CD8-positive, alpha-beta memory T cell (primary cell): ENCODE measurements around the gene ATP11B. TPM values are rescaled to one million over a fixed set of nuclear protein-coding genes. Genes with fewer than 3 reads are reported as not detected.
"Not testable (repeated sequence)": the region's sequence is repeated elsewhere in the genome, so short reads cannot be mapped to it uniquely, and the experiment has no call there.

Source experiments
- CTCF ChIA-PET: fragments of 350-600 bp; sonication (Branson Sonifier 250); formaldehyde crosslinking; loops from one replicate; lab custom pipeline; 2021; ENCODE audit warnings: antibody characterized with exemption; lab: Charles Lee
- POLR2A ChIA-PET: fragments of 350-600 bp; sonication (Branson Sonifier 250); formaldehyde crosslinking; loops from one replicate; lab custom pipeline; 2021; ENCODE audit warnings: antibody characterized with exemption; lab: Charles Lee
- DNase-seq, 5 donors: peaks; one replicate each; pipeline versions ENCODE4 v3.0.0 to v3.0.0-alpha.2; 2020 to 2022; ENCODE audit warnings: mixed read lengths in 1 of 5
- H3K27ac ChIP-seq: one replicate; pipeline ENCODE4 v1.7.0; 2013; ENCODE audit warnings: low read depth, mild to moderate bottlenecking, low read length, moderate library complexity
- H3K27me3 ChIP-seq: 2 replicates; pipeline ENCODE4 v1.7.0; 2013; ENCODE audit warnings: low read length, mild to moderate bottlenecking; ENCODE audit not compliant: insufficient read depth, poor library complexity, severe bottlenecking
- H3K36me3 ChIP-seq: 2 replicates; pipeline ENCODE4 v1.7.0; 2013; ENCODE audit warnings: mild to moderate bottlenecking, low read length, moderate library complexity; ENCODE audit not compliant: insufficient read depth
- H3K4me1 ChIP-seq: 2 replicates; pipeline ENCODE4 v1.7.0; 2013; ENCODE audit warnings: mild to moderate bottlenecking, low read length, moderate library complexity; ENCODE audit not compliant: insufficient read depth
- H3K4me3 ChIP-seq: 2 replicates; pipeline ENCODE4 v1.7.0; 2013; ENCODE audit warnings: mild to moderate bottlenecking, low read length
- H3K9me3 ChIP-seq: 2 replicates; pipeline ENCODE4 v1.7.0; 2013; ENCODE audit warnings: mild to moderate bottlenecking, low read length
- H3K27ac Mint-ChIP-seq, 8 donors: one replicate each; pipeline ENCODE4 v1.8.0; 2020 to 2021; ENCODE audit warnings: mixed read lengths in 8 of 8, mild to moderate bottlenecking in 6 of 8, inconsistent platforms in 3 of 8, moderate library complexity in 3 of 8
- H3K27me3 Mint-ChIP-seq, 2 donors: one replicate each; pipeline ENCODE4 v1.8.0; 2020 to 2021; ENCODE audit warnings: mixed read lengths in 2 of 2, mild to moderate bottlenecking in 1 of 2, moderate library complexity in 1 of 2
- H3K36me3 Mint-ChIP-seq, 3 donors: one replicate each; pipeline ENCODE4 v1.8.0; 2020 to 2021; ENCODE audit warnings: mixed read lengths in 3 of 3, inconsistent platforms in 1 of 3, mild to moderate bottlenecking in 1 of 3
- H3K4me1 Mint-ChIP-seq, 3 donors: one replicate each; pipeline ENCODE4 v1.8.0; 2020 to 2021; ENCODE audit warnings: mixed read lengths in 3 of 3, inconsistent platforms in 1 of 3, mild to moderate bottlenecking in 1 of 3
- H3K4me3 Mint-ChIP-seq, 7 donors: one replicate each; pipeline ENCODE4 v1.8.0; 2020 to 2021; ENCODE audit warnings: mixed read lengths in 7 of 7, mild to moderate bottlenecking in 6 of 7, moderate library complexity in 4 of 7, inconsistent platforms in 2 of 7
- H3K9me3 Mint-ChIP-seq, 5 donors: one replicate each; pipeline ENCODE4 v1.8.0; 2020 to 2022; ENCODE audit warnings: mixed read lengths in 5 of 5, mild to moderate bottlenecking in 3 of 5, moderate library complexity in 2 of 5, inconsistent platforms in 1 of 5
- polyA plus RNA-seq: library from polyadenylated mRNA; unstranded; fragments of 300-500 nt; fragmentation: Illumina TruSeq; gene quantifications from one replicate; pipeline ENCODE4 v1.2.3, GENCODE V29; 2021
- total RNA-seq, 2 experiments: library from RNA; stranded (reverse); gene quantifications; one replicate each; pipeline ENCODE4 v1.2.3, GENCODE V29; 2021

ATP11B gene
- total and polyA plus RNA-seq, 3 experiments from 2014 or later = 47.0 to 78.2 (median 76.4) TPM

DNA sequence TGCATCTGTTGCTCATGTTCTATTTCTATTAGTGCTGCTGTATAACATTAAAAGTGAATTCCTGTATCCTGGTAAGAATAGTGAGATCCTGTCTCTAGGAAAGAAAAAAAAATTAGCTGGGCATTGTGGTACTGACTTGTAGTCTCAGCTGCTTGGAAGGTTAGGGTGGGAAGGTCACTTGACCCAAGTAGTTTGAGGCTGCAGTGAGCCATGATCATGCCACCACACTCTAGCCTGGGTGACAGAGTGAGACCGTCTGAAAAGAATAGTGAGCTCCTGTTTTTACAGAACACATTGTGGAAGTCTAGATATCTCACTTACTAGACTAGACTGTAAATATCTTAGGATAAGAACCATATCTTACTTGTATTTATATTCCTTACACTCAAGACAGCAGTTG, 4.6 kb downstream of the ATP11B start:
- Mint-ChIP-seq H3K27me3 (no peaks in the 10 kb centered on the region), H3K4me3 (peak overlapping the region in 6 of 7 donors; percentile 44 to 78 (median 50)), H3K27ac (peak overlapping the region; percentile 45 to 87 (median 64)), H3K9me3 (no peaks in the 10 kb centered on the region), H3K36me3 (peaks cover 0 to 22% (median 6%) of the 10 kb centered on the region in 3 donors), H3K4me1 (peaks cover 59 to 71% (median 69%) of the 10 kb centered on the region in 3 donors)
- Histone ChIP-seq H3K27me3 (no peaks in the 10 kb centered on the region), H3K27ac (no peak overlapping the region), H3K4me3 (no peak overlapping the region), H3K36me3 (no peaks in the 10 kb centered on the region), H3K9me3 (no peaks in the 10 kb centered on the region), H3K4me1 (peaks cover 39% of the 10 kb centered on the region)
- POLR2A ChIA-PET = no interaction called here
- CTCF ChIA-PET = interaction anchor here (0.7 kb wide), 1 partner anchor 10 kb away, joined by 3 read pairs; no protein-coding TSS in a partner anchor
- no peak for DNase-seq

DNA sequence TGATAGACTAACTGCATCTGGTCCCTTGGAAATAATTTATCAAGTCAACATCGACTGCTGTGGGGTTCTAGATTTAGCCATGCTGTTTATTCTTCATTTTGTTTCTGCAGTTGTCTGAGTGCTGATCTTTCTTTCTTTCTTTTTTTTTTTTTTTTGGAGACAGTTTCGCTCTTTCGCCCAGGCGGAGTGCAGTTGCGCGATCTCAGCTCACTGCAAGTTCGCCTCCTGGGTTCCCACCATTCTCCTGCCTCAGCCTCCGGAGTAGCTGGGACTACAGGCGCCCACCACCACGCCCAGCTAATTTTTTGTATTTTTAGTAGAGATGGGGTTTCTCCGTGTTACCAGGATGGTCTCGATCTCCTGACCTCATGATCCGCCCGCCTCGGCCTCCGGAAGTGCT, 5.8 kb downstream of the ATP11B start:
- H3K9me3 Mint-ChIP-seq, H3K27me3 Mint-ChIP-seq, H3K4me3 ChIP-seq, H3K27ac ChIP-seq, H3K36me3 ChIP-seq, H3K9me3 ChIP-seq, DNase-seq, CTCF ChIA-PET, H3K27me3 ChIP-seq: not testable (repeated sequence)
- Mint-ChIP-seq H3K4me3 (peak overlapping the region in 1 of 7 donors; percentile 5), H3K4me1 (peaks cover 69 to 83% (median 79%) of the 10 kb centered on the region in 3 donors), H3K36me3 (peaks cover 0 to 16% (median 6%) of the 10 kb centered on the region in 3 donors), H3K27ac (peak overlapping the region in 1 of 8 donors; percentile 16)
- H3K4me1 ChIP-seq = peaks cover 43% of the 10 kb centered on the region
- POLR2A ChIA-PET = interaction anchor here (0.6 kb wide), 1 partner anchor 9 kb away, joined by 3 read pairs; no protein-coding TSS in a partner anchor

DNA sequence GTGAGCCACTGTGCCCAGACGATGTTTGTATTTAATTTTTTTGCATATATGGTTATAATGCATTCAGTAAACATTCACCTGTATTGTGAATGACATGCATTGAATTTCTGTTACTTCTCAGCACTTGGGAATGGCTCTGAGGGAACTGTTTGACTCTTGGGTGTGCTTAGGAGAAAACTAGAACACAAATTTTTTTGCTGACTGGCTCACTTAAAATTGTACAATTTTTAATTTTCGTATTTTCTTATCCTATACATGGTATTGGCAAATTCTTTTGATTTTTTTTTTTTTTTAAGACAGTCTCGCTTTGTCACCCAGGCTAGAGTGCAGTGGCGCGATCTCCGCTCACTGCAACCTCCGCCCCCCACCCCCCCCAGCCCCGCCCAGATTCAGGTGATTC, 7.2 kb downstream of the ATP11B start:
- no peaks in the 10 kb centered on the region for H3K9me3 Mint-ChIP-seq
- no peak for DNase-seq

DNA sequence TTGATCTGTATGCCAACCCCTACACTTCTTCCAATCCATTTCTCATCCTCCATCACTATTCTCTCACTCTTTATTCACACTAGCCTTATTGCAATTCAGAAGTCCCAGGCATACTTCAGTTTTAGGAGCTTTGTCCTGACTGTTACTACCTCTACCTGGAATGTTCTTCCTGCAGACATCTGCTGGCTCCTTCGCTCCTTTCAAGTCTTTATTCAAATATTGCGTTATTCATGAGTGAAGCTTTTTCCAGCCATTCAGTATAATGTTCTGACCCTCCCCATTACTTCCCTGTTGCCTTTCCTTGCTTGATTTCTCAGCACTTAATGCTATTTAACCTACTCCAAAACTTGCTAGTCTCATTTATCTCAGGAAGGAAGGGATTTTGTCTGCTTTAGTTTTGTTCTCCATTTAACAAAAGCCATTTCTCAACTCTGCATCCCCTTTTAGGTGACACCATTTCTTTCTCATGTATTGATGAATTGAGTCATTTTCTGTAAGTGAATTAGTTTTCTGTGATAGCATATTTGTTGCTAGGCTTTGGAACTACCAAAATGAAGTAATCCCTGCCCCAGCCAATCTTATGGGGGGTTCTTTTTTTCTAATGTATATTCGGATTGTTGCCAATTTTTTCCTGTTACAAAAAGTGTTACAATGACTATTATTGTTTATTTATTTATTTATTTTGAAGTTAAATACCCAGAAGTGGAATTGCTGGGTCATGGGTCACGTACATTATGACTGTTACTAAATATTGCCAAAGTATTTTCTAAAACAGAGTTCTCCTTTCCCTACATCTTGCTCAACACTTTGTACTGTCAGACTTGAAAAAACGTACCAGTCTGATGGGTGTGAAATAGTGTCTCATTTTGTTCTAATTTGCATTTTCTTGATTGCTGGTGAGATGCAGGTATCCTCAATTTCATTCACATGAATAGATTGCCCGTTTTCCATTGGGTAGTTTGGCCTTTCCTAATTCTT, 9.4 kb downstream of the ATP11B start:
- peaks cover 32% of the 10 kb centered on the region for H3K4me1 ChIP-seq
- Mint-ChIP-seq H3K27me3 (no peaks in the 10 kb centered on the region), H3K27ac (peak overlapping the region in 4 of 8 donors; percentile 1 to 62 (median 26))

More for the DNA sequence above, 7.2 kb downstream of the ATP11B start:
- H3K4me1 ChIP-seq = peaks cover 42% of the 10 kb centered on the region
- ChIA-PET CTCF (interaction anchor here (1.1 kb wide), 1 partner anchor 19 kb away, joined by 3 read pairs; no protein-coding TSS in a partner anchor), POLR2A (no interaction called here)
- H3K27me3 ChIP-seq = no peaks in the 10 kb centered on the region
- no peak overlapping the region for H3K4me3 ChIP-seq
- no peaks in the 10 kb centered on the region for H3K27me3 Mint-ChIP-seq
- peaks cover 0 to 15% (median 6%) of the 10 kb centered on the region in 3 donors for H3K36me3 Mint-ChIP-seq
- no peaks in the 10 kb centered on the region for H3K36me3 ChIP-seq
- peak overlapping the region in 1 of 8 donors; percentile 46 for H3K27ac Mint-ChIP-seq
- H3K27ac ChIP-seq = no peak overlapping the region
- peak overlapping the region in 1 of 7 donors; percentile 59 for H3K4me3 Mint-ChIP-seq
- H3K4me1 Mint-ChIP-seq = peaks cover 72 to 85% (median 83%) of the 10 kb centered on the region in 3 donors
- H3K9me3 ChIP-seq = no peaks in the 10 kb centered on the region

DNA sequence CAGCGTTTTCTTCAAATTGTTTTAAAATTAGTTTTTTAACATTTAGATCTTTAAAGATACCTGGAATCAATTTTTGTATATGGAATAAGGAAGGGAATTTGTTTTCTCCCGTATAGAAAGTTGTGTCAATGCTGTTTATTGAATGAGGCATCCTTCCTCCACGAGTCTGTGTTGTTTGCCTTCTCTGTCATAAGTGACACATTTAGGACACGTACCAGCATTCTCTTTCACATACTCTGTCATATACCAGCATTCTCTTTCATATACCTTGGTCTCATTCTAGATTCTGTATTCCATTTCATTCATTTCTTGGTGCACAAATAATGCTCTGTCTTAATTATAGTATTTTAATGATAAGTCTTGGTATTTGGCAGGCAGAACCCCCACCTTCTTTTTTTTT, 10.3 kb downstream of the ATP11B start:
- Mint-ChIP-seq H3K4me1 (peaks cover 70 to 82% (median 82%) of the 10 kb centered on the region in 3 donors), H3K27me3 (no peaks in the 10 kb centered on the region), H3K36me3 (peaks cover 0 to 8% (median 5%) of the 10 kb centered on the region in 3 donors), H3K4me3 (no peak overlapping the region), H3K9me3 (no peaks in the 10 kb centered on the region), H3K27ac (peak overlapping the region in 2 of 8 donors; percentile 21 to 85)
- no peaks in the 10 kb centered on the region for H3K9me3 ChIP-seq
- no peaks in the 10 kb centered on the region for H3K27me3 ChIP-seq
- DNase-seq = no peak
- H3K4me1 ChIP-seq = peaks cover 32% of the 10 kb centered on the region
- H3K36me3 ChIP-seq = no peaks in the 10 kb centered on the region
- no peak overlapping the region for H3K4me3 ChIP-seq
- no peak overlapping the region for H3K27ac ChIP-seq
- POLR2A ChIA-PET = no interaction called here
- CTCF ChIA-PET = no interaction called here

More for the DNA sequence above, 9.4 kb downstream of the ATP11B start:
- Mint-ChIP-seq H3K36me3 (peaks cover 0 to 15% (median 2%) of the 10 kb centered on the region in 3 donors), H3K4me1 (peaks cover 70 to 82% (median 82%) of the 10 kb centered on the region in 3 donors), H3K9me3 (no peaks in the 10 kb centered on the region), H3K4me3 (peak overlapping the region in 6 of 7 donors; percentile 2 to 38 (median 16))
- no peaks in the 10 kb centered on the region for H3K36me3 ChIP-seq
- ChIA-PET CTCF (no interaction called here), POLR2A (no interaction called here)
- DNase-seq = no peak
- no peak overlapping the region for H3K27ac ChIP-seq
- H3K9me3 ChIP-seq = no peaks in the 10 kb centered on the region
- no peak overlapping the region for H3K4me3 ChIP-seq
- no peaks in the 10 kb centered on the region for H3K27me3 ChIP-seq

DNA sequence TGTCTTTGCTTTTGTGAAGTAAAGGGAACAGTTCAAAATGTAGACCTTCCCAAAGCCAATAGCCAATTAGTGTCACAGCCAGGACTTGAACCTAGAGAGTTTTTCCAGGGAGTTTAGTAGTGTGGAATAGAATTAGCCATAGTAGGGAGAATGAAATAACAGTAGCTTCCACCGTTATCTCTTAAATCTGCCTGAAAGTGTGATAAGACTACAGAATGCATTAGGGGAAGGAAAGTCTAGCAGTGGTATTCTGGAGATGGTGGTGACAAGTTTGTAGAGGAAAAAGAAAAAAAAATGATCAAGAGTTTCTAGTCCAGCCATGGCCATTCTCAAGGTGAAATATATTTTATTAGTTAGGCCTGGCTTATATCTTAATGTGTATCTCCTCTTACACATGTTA, 13.8 kb downstream of the ATP11B start:
- H3K4me1 Mint-ChIP-seq = peaks cover 76 to 93% (median 87%) of the 10 kb centered on the region in 3 donors
- no peaks in the 10 kb centered on the region for H3K9me3 ChIP-seq
- no peak for DNase-seq
- peaks cover 36% of the 10 kb centered on the region for H3K4me1 ChIP-seq
- H3K27ac ChIP-seq = no peak overlapping the region
- H3K36me3 Mint-ChIP-seq = peaks cover 0 to 12% (median 6%) of the 10 kb centered on the region in 3 donors
- no peaks in the 10 kb centered on the region for H3K27me3 Mint-ChIP-seq
- H3K36me3 ChIP-seq = peaks cover 3% of the 10 kb centered on the region
- no peaks in the 10 kb centered on the region for H3K27me3 ChIP-seq
- H3K4me3 Mint-ChIP-seq = peak overlapping the region in 3 of 7 donors; percentile 0 to 15 (median 8)
- peak overlapping the region in 1 of 8 donors; percentile 52 for H3K27ac Mint-ChIP-seq
- no peaks in the 10 kb centered on the region for H3K9me3 Mint-ChIP-seq
- POLR2A ChIA-PET = no interaction called here
- CTCF ChIA-PET = interaction anchor here (0.8 to 1.4 kb wide), 2 partner anchors 12 to 13 kb away, joined by 3 read pairs; no protein-coding TSS in a partner anchor
- no peak overlapping the region for H3K4me3 ChIP-seq

DNA sequence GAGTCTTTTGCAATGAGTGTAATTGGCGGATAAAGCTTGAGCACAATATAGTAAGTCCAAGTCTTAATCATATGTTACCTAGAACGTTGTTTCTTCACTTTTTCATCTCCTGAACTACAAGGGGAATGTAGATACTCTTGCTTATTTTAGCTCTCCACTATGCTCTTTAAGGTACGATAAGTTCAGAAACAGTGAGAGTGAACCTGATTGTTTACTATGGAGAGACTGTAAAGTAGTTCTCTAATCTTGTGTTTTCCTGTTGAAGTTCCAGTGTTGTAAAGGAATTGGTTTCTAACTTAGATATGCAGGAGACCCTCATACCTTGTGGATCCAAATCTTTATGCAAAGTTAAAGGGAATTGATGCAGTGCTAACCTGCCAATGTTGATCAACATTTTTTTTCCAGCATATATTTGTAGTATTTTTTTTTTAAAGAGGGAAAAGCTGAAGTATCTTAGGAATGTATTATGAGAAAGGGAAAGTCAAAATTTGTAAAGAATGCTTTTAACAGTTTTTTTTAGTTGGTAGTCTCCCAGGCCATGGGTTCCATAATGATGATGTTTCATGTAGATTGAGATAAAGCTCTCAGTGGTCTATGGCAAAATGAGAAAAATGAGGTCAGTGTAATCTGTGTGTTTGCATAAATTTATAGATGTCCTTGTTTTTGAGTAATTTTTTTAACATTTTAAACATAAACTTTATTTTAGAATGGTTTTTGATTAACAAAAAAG, 14.9 kb downstream of the ATP11B start:
- Histone ChIP-seq H3K36me3 (peaks cover 3% of the 10 kb centered on the region), H3K9me3 (no peaks in the 10 kb centered on the region), H3K4me1 (peaks cover 33% of the 10 kb centered on the region), H3K27ac (no peak overlapping the region), H3K27me3 (no peaks in the 10 kb centered on the region), H3K4me3 (no peak overlapping the region)
- peak overlapping the region in 2 of 8 donors; percentile 11 to 35 for H3K27ac Mint-ChIP-seq
- POLR2A ChIA-PET = interaction anchor here (0.7 kb wide), 1 partner anchor 9 kb away, joined by 3 read pairs; no protein-coding TSS in a partner anchor
- H3K9me3 Mint-ChIP-seq = no peaks in the 10 kb centered on the region
- no peak for DNase-seq
- peaks cover 76 to 93% (median 87%) of the 10 kb centered on the region in 3 donors for H3K4me1 Mint-ChIP-seq
- peaks cover 0 to 16% (median 9%) of the 10 kb centered on the region in 3 donors for H3K36me3 Mint-ChIP-seq
- CTCF ChIA-PET = interaction anchor here (0.9 kb wide), 1 partner anchor 10 kb away, joined by 3 read pairs; no protein-coding TSS in a partner anchor
- H3K27me3 Mint-ChIP-seq = no peaks in the 10 kb centered on the region
- peak overlapping the region in 1 of 7 donors; percentile 33 for H3K4me3 Mint-ChIP-seq
